HG03457 (cell line): Measurements from ENCODE around the gene EMC9.

Source experiments
- ATAC-seq: cut with Tn5 transposase; IDR thresholded peaks from one replicate; pipeline ENCODE4 v1.9.1; 2021; ENCODE audit warnings: moderate number of reproducible peaks; ENCODE audit not compliant: unreplicated experiment

EMC9 gene

DNA sequence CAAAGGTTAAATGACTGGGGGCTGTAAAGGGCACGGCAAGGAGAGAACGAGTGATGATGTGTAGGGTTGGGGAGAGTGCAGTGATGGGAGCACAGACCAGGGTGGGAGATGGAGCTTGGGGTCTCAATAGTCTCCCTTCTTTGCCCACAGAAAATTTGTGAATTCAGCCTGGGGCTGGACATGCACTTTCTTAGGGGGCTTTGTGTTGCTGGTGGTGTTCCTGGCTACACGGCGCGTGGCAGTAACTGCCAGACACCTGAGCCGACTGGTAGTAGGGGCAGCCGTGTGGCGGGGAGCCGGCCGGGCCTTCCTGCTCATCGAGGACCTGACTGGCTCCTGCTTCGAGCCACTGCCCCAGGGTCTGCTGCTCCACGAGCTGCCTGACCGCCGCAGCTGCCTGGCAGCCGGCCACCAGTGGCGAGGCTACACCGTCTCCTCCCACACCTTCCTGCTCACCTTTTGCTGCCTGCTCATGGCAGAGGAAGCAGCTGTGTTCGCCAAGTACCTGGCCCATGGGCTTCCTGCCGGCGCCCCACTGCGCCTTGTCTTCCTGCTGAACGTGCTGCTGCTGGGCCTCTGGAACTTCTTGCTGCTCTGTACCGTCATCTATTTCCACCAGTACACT, 9.2 kb downstream of the EMC9 start:
- ATAC-seq, result no peak

DNA sequence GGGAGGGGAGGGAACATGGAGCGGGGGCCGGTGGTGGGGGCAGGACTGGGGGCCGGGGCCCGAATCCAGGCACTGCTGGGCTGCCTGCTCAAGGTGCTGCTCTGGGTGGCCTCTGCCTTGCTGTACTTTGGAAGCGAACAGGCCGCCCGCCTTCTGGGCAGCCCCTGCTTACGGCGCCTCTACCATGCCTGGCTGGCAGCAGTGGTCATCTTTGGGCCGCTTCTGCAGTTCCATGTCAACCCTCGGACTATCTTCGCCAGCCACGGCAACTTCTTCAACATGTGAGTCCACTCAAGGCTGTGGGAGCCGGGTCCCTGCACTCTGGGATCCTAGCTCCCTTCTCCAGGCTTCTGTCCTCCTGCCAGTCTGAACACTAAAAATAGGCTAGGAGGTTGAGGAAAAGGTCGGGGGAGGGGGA, 9.8 kb downstream of the EMC9 start:
- ATAC-seq, result no peak

DNA sequence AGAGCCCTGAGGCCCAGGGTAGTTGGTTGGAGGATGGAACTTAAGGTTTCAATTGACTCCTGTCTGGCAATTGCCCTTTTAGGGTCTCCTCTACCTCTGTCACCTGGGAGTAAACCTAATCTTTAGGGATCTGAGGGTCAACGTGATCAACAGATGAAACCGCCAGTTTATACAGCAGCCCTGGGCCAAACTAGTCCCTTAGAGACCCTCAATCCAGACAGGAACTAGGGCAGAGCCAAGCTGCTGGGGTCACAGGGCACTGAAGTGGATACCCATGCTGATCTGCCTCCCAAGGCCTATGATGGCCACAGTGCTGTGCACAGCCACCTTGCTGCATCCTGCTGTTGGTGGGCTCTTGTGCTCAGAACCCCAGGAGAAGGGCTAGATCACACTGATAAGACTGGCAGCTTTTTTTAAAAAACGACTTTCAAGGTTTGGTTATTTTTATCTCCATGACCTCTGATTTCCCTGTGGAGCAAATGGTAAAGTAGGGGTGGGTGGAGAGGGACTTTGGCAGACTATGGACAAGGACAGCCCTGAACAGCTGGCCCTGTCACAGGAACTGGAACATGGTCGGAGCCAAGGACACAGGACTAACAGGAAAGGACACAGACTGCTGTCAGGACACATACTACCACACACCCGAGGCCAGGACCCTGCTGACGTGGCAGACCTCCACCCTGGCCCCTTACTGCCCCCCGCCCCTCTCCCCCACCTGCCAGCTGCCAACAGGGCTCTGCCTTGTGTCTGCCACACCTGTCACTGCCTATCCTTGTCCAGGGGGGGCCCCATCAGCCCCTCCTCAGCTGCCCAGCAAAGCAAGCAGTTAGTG, 10.5 kb downstream of the EMC9 start:
- no peak for ATAC-seq

DNA sequence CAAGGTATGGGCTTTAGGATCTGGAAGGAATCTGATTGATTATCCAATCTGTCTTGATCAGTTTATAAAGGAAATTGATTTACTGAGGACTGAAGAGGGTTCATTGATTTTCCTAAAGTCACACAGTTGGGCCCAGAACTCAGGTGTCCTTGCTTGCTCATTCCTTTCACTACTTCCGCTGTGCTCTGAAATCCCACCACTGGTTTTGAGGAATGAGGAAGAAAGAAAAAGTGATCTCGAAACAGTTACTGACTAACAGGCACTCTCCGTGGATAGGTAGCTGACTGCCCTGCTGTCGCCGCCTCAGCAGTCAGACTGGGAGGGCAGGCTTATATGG, 11.0 kb downstream of the EMC9 start, which contains the start of gene FITM1:
Gene FITM1 (plus strand): TSS at position 280 of the 337 bp plus-strand sequence. CDS start 905 bp downstream, outside the sequence.
- ATAC-seq, result no peak

DNA sequence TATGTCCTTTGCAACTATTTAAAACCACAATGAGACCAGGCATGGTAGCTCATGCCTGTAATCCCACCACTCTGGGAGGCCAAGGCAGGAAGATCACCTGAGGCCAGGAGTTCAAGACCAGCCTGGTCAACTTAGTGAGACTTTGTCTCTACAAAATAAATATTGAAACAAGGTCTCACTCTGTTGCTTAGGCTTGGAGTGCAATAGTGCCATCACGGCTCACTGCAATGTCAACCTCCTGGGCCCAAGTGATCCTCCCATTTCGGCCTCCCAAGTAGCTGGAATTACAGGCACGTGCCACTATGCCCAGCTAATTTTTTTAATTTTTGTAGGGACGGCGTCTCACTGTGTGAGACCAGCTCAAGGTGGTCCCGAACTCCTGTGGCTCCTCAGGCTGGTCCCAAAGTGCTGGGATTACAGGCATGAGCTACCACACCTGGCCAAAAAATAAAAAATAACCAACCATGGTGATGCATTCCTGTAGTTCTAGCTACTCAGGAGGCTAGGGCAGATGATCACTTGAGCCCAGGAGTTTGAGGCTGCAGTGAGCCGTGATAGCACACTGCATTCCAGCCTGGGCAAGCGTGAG, 11.9 kb downstream of the EMC9 start:
- no peak for ATAC-seq

DNA sequence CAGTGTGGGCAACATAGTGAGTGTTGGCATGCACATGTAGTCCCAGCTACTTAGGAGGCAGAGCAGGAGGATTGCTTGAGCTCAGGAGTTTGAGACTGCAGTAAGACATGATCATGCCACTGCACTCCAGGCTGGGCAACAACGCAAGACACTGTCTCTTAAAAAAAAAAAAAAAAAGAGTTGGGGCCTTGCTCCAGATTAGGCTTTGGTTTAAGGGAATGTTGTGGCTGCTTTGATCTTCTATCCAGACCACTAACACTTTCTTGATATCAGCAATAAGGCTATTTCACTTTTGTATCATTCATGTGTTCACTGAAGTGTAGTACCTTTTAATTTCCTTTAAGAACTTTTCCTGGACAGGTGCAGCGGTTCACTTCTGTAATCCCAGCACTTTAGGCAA, 13.7 kb downstream of the EMC9 start:
- ATAC-seq, result no peak

DNA sequence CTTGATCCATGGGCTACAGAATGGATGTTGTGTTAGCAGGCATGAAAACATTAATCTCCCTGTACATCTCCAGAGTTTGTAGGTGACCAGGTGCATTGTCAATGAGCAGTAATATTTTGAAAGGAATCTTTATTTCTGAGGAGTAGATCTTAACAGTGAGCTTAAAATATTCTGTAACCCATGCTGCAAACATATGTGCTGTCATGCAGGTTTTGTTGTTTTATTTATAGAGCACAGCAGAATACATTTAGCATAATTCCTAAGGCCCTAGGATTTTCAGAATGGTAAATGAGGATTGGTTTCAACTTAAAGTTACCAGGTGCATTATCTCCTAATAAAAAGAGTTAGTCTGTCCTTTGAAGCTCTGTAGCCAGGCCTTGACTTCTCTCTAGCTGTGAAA, 14.5 kb downstream of the EMC9 start:
- ATAC-seq, result no peak

DNA sequence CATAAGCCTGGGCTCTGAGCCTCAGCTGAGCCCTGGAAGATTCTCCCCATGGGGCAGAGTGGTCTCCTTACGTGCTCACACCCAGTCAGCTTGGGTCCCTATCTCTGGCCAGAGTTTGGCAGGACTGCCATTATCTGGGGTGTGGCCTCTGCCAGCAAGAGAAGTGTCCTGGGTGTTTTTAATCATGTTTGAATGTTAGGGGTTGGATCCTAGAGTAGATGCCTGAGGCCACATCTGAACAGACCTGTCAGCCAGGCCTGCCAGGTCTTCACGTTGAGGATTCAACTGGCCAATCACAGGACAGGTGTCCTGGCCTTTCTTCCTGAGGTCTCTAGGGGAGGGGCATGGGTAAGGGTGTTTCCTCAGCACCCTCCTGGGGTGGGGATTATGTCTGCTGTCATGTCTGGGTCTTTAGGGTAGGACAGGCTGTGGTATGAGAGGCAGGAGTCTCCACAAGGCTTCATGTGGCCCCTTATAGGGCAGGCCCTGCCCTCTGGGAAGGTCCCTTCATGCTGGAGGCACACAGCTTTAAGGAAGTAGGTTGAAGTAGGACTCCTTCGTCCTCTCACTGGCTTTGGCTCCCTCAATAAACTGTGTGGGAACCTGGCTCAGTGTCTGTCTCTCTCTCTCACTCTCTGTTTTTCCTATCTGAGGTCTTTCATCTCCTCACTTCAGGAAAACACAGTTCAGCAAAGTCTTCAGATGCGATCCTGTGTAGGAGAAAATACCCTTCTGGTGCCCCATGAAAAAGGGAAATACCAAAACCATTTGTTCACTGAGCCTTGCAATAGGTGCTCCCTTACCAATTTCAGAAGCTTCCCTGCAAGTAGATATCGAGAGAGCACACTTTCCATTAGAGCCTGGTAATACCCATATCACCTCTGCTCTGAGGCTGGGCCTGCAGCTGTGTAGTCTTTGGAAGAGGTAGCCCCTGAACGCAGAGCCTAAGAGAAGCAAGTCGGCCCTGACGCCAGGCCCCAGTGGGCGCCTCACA, 17.7 kb downstream of the EMC9 start:
- ATAC-seq, result no peak

DNA sequence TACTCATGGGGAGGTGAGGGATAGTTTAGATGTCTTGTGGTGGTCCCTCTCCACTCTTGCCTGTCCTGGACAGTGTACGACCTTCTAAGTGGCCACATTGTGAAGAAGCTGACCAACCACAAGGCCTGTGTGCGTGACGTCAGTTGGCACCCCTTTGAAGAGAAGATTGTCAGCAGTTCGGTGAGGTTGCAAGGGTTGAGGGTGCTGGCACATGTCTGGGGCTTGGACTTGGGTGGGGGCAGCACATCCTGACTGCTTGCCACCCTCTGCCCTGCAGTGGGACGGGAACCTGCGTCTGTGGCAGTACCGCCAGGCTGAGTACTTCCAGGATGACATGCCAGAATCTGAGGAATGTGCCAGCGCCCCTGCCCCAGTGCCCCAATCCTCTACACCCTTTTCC, 18.5 kb downstream of the EMC9 start:
- no peak for ATAC-seq

DNA sequence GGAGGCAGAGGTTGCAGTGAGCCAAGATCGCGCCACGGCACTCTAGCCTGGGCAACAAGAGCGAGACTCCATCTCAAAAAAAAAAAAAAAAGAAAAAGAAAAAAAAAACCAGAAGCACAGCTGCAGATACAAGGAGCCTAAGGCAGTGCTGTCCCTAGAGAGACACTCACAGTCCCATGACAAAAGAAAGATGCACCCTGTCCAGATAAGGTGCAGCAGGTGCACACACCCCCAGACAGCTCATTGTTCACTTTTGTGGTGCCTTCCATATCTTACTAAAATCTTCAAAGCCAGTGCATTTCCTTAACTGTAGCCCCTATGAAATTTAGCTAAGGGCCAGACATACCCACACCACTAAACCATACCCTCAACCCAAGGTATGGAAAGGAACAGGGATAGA, 19.0 kb downstream of the EMC9 start:
- no peak for ATAC-seq

DNA sequence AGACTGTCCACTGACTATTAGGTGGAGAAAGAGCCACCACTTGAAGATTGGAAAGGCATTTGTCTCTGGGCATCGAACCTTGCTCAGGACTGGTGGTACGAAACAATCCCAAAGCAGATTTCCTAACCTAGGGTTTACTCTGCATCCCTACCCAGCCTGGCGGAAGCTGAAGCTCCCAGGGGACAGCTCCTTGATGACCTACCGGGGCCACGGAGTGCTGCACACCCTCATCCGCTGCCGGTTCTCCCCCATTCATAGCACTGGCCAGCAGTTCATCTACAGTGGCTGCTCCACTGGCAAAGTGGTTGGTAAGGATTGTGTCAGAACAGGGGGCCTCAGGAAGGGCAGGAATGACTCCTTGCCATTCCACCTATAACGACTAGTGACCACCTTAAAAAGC, 20.2 kb downstream of the EMC9 start:
- no peak for ATAC-seq

DNA sequence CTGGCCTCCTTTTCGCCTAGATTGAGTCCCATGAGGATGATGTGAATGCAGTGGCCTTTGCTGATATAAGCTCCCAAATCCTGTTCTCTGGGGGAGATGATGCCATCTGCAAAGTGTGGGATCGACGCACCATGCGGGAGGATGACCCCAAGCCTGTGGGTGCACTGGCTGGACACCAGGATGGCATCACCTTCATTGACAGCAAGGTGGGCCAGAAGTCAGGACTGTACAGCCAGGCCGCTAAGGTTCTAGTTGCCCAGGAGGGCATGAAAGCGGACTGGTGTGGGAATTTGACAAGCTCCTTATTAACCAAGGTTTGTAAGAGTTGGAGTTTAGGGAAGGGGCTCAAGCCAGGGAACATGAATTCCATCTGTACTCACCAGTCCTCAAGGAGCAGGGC, 21.7 kb downstream of the EMC9 start:
- no peak for ATAC-seq

DNA sequence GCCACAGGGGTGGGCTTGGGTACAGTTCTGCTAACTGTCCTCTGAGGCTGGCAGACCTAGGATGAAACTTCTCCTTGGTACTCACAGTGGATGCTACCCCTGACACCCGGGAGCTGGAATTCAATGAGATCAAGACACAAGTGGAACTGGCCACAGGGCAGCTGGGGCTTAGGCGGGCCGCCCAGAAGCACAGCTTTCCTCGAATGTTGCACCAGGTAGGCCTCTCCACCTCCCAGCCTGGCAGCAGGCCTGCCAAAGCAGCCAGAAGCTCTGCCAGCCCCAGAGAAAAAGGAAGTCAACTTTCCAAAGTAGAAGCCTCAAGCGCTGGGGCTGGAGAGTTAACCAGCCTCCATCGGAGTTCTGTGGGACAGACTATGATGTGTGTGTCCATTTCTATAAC, 24.2 kb downstream of the EMC9 start:
- ATAC-seq, result no peak

DNA sequence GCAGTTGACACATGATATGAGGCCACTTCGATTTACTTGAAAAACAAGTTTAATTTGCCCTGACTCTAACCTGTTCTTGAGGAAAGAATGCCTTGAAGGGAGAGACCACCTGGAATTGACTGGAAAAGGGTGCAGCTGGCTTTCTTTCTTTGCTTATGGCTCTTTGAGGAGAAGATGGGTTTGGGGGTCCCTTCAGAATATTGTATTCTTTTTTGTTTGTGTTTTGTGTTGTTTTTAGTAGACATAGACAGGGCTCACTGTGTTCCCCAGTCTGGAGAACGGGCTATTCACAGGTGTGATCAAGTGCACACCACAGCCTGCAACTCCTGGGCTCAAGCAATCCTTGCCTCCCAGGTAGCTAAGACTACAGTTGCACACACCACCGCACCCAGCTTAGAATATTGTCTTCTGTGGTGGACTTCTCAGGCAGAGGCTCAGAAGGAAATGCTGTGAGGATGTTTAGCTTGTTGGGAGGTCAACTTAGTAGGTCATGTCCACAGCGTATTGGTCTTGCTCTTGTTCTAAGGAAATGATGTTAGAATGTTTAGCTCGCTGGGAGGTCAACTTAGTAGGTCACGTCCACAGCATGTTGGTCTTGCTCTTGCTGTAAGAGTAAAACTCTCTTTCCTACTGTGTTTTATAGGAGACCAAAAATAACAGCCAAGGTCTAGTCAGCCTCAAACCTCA, 25.1 kb downstream of the EMC9 start:
- ATAC-seq, result no peak

DNA sequence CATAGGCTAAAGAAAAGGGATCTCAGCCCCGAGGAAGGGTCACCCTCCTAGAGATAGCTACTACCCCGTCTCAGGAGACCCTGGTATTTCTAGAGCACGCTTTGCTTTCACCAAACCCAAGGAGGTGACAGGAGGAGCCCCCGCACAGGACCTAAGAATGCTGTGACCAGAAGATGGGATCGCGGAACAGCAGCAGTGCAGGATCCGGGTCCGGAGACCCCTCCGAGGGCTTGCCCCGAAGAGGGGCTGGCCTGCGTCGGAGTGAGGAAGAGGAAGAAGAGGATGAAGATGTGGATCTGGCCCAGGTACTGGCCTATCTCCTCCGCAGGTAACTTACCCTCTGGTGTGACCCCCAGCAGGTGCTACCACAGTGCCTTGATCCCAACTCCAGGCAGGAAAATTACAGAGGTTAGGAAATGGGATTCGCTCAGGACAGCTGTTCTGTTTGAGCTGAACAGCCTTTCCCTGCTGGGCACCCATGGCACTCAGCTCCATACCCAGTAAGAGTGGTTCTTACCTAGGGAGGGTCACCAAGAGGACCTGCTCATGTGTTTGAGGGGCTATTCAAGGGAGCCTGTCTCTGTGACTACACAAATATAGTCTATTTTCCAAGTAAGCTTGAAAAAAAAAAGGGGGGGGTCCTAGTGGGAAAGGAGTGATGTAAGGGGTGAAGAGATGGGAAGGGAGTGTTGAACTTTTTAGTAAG, 25.8 kb downstream of the EMC9 start:
- no peak for ATAC-seq

DNA sequence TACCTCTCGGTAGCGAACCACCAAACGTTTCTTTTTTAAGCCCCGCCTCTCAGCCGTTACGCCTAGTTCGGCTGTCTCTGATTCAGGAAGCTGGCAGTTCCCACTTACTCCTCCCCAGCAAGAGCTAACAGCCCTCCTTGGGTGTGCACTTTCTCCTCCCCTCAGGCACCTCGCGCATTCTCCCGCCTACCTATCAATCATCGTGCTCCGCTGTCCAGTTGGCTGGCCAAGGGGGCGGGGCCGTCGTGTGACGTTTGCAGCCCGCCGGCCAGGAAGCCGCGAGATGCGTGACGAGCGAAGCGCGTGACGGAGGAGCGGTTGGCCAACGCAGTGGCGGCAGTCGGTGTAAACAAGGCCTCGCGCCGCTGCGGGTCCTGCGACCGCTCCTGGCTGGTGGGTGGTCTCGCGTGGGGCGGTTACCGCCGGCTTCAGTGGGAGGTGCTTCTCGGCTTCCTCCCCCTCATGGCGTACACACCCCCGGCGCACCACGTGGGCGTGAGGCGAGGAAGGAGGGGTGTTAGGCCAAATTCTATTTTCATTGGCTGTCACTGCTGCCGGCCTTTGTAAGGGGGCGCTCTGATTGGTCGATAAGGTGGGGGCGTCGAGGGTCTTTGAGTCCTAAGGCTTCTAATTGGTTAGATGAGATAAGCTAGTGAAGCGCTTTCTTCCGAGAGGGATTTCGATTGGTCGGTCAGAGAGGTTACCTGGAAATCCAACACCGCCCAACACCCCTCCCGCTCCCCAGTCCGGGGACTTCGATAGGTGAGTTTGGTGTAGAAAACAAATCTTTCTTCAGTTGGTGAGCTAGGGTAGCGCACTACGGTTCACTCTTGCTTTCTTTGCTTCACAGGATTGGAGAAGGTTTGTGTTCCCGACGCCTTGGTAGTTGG, 26.6 kb downstream of the EMC9 start, which contains the start of the genes DCAF11 and NRL:
Gene DCAF11 (plus strand): TSS at position 246 of the 890 bp plus-strand sequence. CDS start 818 bp downstream, outside the sequence.
Gene NRL (minus strand): TSS at position 418 of the 890 bp plus-strand sequence. CDS start 32,101 bp downstream, outside the sequence.
- peak; percentile 69 for ATAC-seq

DNA sequence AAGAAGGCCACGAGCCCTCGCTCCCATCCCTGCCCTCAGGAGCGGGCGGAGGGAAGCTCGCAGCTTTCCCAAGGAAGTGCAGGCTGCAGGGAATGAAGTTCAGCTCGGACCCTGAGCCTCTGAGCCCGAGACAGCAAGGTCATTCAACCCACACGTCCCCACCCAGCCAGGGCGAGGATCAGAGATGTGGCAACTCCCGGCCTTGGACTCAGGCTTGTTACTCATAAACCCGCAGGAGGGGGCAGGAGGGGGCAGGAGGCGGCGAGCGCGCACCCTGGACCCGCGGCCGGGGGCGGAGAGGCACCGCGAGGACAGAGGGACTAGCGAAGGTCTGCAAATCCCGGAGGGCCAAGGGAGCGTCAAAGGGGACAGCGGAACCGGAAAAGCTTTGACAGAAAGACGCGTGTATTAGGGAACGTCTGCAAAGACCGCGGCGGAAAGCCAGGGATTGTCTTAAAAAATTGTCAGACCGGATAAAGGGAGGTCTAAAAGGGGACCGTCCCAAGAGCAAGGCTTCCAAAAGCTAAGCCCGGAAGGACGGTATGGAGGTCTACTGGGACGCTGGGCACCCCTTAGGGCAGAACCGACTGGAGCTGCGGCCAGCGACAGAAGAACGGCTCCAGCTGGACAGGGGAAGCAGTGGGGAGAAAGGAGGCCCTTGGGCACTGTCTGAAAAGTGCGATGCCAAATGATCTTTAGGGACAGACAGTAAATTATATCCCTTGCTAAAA, 27.4 kb downstream of the EMC9 start:
- ATAC-seq, result peak; percentile 22

DNA sequence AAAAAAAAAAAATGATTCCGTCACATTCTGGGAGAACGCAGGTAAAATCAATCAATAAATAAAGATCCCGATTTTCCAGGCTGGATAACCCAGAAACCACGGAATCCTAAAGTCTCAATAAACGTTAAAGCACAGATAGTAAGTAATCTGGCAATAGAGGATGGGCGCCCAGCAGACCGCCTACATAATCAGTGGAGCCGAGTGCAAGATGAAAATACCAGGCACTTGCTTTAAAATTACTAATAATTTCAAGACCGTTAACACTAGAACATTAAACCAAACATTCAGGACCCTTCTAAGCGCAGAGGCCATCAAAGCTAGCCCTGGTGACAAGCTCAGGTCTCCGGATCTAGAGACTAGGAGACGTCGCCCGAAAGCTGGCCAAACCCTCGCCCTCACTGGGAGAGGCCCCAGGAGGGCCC, 28.0 kb downstream of the EMC9 start:
- no peak for ATAC-seq
